CD4-positive, alpha-beta T cell treated with Interleukin-15 for 4 hours (primary cell): Measurements from ENCODE around the gene PKP1.

Experiments
- DNase-seq: peaks from one replicate; pipeline ENCODE4 v3.0.0-alpha.2; 2020; ENCODE audit warnings: low spot score

The PKP1 gene

DNA sequence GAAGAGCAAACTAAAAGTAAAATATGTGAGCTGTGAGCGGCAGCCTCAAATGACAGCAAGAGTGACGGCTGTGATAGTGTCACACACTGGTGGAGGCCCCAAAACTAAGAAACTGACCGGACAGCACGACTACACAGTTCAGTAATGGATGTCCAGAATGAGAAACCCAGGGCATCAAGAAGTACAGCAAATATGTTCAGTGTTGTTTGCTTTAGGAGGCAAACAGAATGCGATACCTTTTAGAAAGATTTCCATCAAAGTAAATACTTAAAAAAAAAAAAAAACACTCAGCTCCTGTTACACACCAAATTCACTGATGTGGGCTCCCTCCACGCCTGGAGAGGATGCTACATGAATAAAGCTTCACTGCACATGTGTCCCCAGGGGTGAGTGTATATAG, 1.1 kb upstream of the PKP1 start:
- DNase-seq = no peak

GRCh38 chr1:201283836-201284553, 689 bp downstream of the PKP1 start:
- DNase-seq = no peak

GRCh38 chr1:201284636-201285035, 1.3 kb downstream of the PKP1 start:
- no peak for DNase-seq

DNA sequence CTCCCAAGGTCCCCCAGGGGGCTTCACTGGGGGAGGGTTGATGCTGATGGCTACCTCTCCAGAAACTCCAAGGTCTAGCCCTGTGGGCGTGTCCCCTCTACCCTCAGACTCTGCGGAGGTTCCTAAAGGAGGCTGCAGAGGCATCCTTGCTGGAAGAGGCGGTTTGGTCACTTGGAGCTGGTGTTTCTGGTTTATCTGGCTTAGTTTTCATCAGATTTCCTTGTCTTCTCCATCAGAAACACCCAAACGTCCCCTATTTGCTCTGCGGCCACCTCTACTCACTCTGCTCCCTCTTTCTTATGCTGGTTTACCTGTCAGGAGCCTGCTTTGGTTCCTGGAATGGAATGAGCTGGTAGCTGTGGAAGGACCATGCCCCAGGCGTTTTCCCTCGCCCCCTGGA, 2.5 kb downstream of the PKP1 start:
- DNase-seq = no peak

GRCh38 chr1:201286445-201286844, 3.1 kb downstream of the PKP1 start:
- DNase-seq = no peak

- DNase-seq = no peak
These were observed 4.7 kb downstream of the PKP1 start for GRCh38 chr1:201288007-201288406.

GRCh38 chr1:201288765-201289164, 5.5 kb downstream of the PKP1 start:
- DNase-seq = no peak

DNA sequence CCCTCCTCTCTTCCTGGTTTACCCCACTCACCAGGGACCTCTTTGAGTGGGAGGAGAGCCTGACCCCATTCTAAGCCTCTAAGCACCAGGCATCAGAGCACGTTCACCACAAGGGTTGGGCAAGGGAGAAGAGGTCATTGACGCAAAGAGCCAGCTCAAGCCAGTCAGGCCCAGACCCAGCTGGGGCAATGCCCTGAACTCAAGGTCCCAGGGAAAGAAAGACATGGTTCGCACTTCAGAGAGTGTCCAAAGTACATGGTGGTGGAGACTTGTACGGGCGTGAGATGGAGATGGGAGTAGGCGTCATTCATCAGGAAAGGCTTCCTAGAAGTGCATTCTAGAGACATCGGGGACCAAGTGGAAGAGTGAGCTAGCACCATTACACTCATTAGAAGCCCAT, 7.2 kb downstream of the PKP1 start:
- no peak for DNase-seq

DNA sequence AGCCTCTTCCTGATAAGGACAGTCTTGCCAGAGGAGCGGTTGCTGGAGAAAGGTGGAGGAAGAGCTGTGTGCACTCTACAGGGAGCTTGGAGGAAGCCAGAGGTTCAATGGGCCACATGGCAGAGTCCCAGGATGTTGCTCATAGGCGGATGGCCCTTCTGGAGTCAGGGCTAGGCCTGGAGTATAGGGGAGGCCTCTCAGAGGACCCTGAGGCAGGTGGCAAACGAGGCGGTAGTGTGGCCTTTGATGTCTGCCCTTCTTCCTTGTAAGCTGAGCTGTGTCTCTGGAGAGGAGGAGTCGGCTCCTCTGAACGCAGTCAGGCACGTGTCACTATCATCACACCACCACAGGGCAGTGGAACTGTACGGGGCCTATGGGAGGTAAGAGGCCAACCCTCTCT, 8.6 kb downstream of the PKP1 start:
- no peak for DNase-seq

- no peak for DNase-seq
These were observed 11.6 kb downstream of the PKP1 start for GRCh38 chr1:201294876-201295275.

DNA sequence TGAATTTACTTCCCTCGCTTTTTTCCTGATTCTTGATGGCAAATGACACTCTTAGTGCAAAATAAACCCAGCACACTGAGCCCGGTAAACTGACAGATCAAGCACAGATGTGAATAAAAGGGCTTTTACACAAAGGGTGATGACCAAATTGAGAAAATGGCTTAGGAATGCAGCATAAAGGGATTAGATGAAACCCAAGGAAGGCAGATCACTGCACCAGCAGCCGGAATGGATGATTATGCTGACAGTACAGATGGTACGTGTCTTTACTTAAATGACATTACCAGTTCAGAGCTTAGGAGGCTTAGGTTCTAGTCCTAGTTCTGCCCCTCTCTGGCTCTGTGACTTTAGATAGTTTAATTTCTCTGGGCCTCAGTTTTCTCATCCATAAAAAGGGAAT, 12.0 kb downstream of the PKP1 start:
- DNase-seq = no peak

DNA sequence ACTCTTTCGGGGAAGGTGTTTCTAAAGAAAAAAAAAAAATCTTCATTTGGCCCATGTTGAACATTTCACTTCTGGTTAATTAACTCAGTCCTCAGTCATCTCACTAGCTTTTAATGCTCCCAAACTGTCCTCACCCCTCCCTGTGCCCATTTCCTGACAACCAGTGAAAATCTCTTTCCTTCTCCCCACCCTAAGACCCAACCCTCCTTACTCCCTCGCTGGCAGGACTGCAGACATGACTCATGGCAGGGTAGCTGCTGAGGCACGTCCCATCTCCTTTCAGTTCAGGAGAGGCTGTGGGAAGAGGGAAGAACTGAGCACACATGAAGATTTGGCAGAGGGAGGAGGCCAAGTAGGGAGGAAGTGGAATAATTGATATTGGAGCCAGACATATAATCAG, 12.6 kb downstream of the PKP1 start:
- no peak for DNase-seq

GRCh38 chr1:201296352-201296751, 13.0 kb downstream of the PKP1 start:
- no peak for DNase-seq

DNA sequence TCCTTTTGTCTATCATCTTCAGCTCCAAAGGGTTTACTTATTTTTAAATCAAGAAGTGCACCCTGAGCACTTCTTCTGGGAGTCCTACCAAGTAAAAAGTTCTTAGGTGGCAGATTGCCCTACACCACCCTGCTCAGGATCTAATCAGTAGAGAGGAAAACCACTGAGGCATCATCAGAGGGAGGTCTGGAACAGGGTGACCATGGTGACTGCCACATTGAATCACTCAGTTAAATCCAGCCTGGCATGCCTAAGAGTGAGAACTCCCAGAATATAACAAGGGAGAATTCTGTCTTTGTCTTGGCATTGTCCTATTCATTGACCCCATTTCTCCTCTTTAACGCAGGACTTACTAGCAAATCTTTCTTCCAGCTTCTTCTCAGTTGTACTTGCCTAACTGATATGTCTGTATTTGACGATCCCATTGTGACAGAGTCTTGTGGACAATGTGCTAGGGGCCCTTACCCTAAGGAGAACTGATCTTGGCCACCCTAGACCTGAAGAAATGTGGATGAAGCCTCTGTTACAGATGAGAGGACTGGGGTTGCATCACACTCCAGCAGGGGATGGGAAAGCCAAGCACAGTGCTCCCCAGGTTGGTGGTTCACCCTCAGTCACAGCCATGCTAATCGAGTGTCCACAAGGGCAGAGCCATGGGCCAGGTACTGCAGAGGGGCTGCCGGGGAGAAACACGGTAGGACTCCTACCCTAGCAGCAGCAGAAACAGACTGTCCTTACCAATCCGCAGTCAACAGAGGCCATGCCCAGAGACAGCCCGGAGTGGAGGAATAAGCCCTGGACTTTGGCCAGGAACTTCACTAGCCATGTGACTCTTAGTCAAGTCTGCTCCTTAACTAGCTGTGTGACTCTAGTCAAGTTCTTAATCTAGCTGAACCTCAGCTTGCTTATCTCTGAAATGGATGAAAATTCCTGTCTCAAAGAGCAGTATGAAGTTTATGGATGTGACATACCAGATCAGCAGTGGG, 15.4 kb downstream of the PKP1 start:
- DNase-seq = no peak

DNA sequence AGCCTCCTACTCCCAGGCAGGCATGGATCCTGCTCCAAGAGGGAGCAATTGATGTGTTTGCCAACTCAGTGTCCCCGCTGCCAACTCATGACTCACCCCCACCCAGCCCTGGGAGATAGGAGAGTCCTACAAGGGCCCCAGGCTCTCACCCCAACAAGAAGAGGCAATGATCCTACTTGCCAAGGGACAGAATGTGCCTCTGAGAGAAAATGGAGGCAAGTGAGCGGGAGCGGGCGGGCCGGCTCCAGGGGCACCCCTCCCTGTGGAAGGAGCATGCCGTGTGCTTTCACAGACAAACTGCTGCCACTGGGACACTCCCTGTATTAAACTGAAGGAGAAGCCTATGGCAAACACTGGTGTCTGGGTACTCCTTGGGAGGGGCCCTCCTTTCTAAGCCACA, 16.7 kb downstream of the PKP1 start:
- no peak for DNase-seq

DNA sequence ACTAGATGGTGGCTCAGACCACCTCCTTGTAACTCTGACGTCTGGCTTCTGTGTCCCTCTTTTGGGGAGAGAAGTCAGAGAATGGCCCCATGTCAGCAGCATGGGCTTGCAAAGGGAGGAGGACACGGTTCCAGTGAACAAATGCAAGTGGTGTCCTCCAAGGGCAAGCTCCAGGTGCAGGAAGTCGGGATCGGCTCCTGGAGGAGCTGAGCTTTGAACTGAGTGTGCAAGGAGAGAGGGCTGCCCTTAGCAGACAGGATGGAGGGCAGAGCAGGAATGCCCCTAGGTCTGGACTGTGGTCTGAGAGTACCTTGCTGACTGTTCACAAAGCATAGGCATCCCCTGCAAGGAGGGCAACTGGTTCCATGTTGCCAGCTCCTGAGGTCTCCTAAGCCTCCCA, 17.3 kb downstream of the PKP1 start:
- DNase-seq = no peak

GRCh38 chr1:201302163-201303152, 19.2 kb downstream of the PKP1 start:
- no peak for DNase-seq

DNA sequence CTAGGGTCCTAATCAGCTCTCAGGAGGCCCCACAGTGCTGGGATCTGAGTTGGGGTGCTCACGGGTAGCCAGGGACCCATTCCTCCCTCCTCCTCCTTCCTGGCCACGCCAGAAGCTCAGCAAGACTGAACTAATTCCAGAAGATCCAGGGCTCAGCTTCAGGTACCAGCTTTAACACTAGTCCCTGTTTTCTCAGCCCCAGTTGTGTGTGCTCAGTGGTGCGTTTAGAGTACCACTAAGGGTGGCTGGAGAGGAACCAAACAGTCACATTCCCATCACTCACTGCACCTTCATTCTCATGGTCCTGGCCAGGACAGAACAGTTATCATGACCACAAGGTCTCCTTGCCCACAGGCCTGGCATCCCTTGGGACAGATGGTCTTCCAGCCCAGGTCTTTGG, 20.8 kb downstream of the PKP1 start:
- DNase-seq = no peak

GRCh38 chr1:201305815-201306214, 22.5 kb downstream of the PKP1 start:
- no peak for DNase-seq

GRCh38 chr1:201307231-201307630, 23.9 kb downstream of the PKP1 start:
- no peak for DNase-seq

- no peak for DNase-seq
These were observed 24.6 kb downstream of the PKP1 start for GRCh38 chr1:201307760-201308499.
